Midbrain (tissue), 1 donor: ENCODE results near the gene MIER3.

ENCODE experiments used
- DNase-seq: peaks from one replicate; lab custom pipeline; 2025; lab: John Stamatoyannopoulos, UW

MIER3 gene

GRCh38 chr5:56961746-56962145 is 9.8 kb upstream of the MIER3 start:
- DNase-seq = no peak

- no peak for DNase-seq
Observed at GRCh38 chr5:56959326-56959725, 7.4 kb upstream of the MIER3 start.

- no peak for DNase-seq
Observed at GRCh38 chr5:56958595-56958994, 6.7 kb upstream of the MIER3 start.

- no peak for DNase-seq
Observed at GRCh38 chr5:56954262-56954661, 2.3 kb upstream of the MIER3 start.

GRCh38 chr5:56951126-56951945 is 587 bp downstream of the MIER3 start:
- peak; percentile 41 for DNase-seq

- peak; percentile 57 for DNase-seq
Observed at GRCh38 chr5:56950626-56951125, 1.2 kb downstream of the MIER3 start.

GRCh38 chr5:56947052-56947451 is 4.9 kb downstream of the MIER3 start:
- DNase-seq = no peak

- DNase-seq = no peak
Observed at GRCh38 chr5:56941981-56942380, 9.9 kb downstream of the MIER3 start.

GRCh38 chr5:56938858-56939257 is 13.1 kb downstream of the MIER3 start:
- DNase-seq = no peak

GRCh38 chr5:56934325-56934724 is 17.6 kb downstream of the MIER3 start:
- DNase-seq = no peak

GRCh38 chr5:56922922-56923321 is 29.0 kb downstream of the MIER3 start:
- DNase-seq = no peak

- DNase-seq = no peak
Observed at GRCh38 chr5:56919942-56920662, 31.8 kb downstream of the MIER3 start.

GRCh38 chr5:56918054-56918453 is 33.9 kb downstream of the MIER3 start:
- DNase-seq = no peak

GRCh38 chr5:56917534-56917933 is 34.4 kb downstream of the MIER3 start:
- DNase-seq = no peak

GRCh38 chr5:56914678-56915077 is 37.2 kb downstream of the MIER3 start:
- DNase-seq = no peak

GRCh38 chr5:56913766-56914165 is 38.2 kb downstream of the MIER3 start:
- DNase-seq = no peak

- DNase-seq = no peak
Observed at GRCh38 chr5:56910210-56910965, 41.5 kb downstream of the MIER3 start.

- peak; percentile 97 for DNase-seq
Observed at GRCh38 chr5:56909294-56910209, 42.4 kb downstream of the MIER3 start, which contains the start of gene SETD9. TSS of gene SETD9 (plus strand) at chr5:56909596. CDS start at chr5:56909646, 50 bp downstream.

GRCh38 chr5:56908942-56909293 is 43.0 kb downstream of the MIER3 start:
- peak; percentile 82 for DNase-seq

- peak; percentile 48 for DNase-seq
Observed at GRCh38 chr5:56900858-56901578, 50.9 kb downstream of the MIER3 start.

GRCh38 chr5:56900395-56900794 is 51.5 kb downstream of the MIER3 start:
- no peak for DNase-seq
